Measurements from ENCODE around the gene B3GALT2.
"Not testable (repeated sequence)": the region's sequence is repeated elsewhere in the genome, so short reads cannot be mapped to it uniquely, and the experiment has no call there.

DNA sequence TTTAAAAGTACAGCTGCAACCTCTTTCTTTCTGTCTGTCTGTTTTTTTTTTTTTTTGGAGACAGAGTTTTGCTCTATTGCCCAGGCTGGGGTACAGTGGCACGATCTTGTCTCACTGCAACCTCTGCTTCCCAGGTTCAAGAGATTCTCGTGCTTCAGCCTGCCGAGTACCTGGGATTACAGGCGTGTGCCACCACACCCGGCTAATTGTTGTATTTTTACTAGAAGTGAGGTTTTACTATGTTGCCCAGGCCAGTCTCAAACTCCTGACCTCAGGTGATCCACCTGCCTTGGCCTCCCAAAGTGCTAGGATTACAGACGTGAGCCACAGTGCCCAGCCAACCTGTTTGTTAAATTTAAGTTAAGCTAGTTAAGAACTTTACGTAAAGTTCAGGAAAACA, 2.5 kb upstream of the B3GALT2 start:
- TF ChIP-seq POLR2AphosphoS5 (IDR thresholded peaks at IDR 0.05); EP300 (conservative IDR thresholded peaks at IDR 0.05; ENCODE audit: poor library complexity, severe bottlenecking): not testable (repeated sequence)
